Left renal pelvis (tissue), 4 donors: ENCODE data around the gene HOXD12. TPM values are rescaled to one million over a fixed set of nuclear protein-coding genes. Genes with fewer than 3 reads are reported as not detected.

ENCODE experiments used
- DNase-seq, 4 donors: peaks; one replicate each; pipeline ENCODE4 v3.0.0-alpha.2; 2013; ENCODE audit warnings: low read depth in 4 of 4, low spot score in 3 of 4
- polyA plus RNA-seq, 4 donors: library from polyadenylated mRNA; unstranded; fragments of 120-200 nt; gene quantifications; one replicate each; pipeline ENCODE4 v1.2.1, GENCODE V29; 2013; ENCODE audit not compliant: insufficient read length in 4 of 4

Gene HOXD12
- polyA plus RNA-seq, 4 donors = 0.33 to 0.86 (median 0.51) TPM

DNA sequence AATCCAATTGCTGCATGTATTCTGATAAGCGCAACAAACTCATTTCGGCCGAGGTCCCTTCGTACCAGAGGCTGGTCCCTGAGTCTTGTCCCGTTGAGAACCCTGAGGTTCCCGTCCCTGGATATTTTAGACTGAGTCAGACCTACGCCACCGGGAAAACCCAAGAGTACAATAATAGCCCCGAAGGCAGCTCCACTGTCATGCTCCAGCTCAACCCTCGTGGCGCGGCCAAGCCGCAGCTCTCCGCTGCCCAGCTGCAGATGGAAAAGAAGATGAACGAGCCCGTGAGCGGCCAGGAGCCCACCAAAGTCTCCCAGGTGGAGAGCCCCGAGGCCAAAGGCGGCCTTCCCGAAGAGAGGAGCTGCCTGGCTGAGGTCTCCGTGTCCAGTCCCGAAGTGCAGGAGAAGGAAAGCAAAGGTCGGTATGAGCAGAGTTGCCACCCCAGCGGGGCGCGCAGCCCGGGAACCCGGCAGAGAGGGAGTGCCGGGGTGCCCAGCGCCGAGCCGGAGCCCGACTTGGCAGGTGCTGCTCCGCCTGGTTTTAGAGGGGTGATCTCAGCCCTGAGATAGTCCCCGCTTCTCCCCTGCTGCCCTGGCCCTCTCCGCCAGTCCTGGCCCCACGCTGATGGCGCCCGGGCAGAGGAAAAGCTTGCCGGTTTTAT, 17.7 kb downstream of the HOXD12 start:
- DNase-seq = no peak

- DNase-seq = no peak
Observed at GRCh38 chr2:176117823-176118371, 18.3 kb downstream of the HOXD12 start.

DNA sequence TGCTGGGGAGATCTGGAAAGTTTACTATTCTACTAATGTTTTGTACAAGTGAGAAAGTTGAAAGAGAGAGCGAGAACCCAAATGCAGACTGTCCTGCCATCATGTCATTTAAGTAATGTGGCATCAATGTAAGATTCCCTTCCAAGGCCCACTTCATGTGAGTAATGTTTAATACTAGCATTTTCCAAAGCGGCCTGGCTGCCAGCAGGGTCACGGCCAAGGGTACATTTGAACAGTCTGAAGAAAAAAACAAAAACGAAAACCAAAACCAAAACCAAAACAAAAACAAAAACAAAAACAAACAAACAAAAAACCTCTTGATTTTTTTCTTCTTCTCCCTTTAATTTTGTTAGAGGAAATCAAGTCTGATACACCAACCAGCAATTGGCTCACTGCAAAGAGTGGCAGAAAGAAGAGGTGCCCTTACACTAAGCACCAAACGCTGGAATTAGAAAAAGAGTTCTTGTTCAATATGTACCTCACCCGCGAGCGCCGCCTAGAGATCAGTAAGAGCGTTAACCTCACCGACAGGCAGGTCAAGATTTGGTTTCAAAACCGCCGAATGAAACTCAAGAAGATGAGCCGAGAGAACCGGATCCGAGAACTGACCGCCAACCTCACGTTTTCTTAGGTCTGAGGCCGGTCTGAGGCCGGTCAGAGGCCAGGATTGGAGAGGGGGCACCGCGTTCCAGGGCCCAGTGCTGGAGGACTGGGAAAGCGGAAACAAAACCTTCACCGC, 19.2 kb downstream of the HOXD12 start:
- no peak for DNase-seq

DNA sequence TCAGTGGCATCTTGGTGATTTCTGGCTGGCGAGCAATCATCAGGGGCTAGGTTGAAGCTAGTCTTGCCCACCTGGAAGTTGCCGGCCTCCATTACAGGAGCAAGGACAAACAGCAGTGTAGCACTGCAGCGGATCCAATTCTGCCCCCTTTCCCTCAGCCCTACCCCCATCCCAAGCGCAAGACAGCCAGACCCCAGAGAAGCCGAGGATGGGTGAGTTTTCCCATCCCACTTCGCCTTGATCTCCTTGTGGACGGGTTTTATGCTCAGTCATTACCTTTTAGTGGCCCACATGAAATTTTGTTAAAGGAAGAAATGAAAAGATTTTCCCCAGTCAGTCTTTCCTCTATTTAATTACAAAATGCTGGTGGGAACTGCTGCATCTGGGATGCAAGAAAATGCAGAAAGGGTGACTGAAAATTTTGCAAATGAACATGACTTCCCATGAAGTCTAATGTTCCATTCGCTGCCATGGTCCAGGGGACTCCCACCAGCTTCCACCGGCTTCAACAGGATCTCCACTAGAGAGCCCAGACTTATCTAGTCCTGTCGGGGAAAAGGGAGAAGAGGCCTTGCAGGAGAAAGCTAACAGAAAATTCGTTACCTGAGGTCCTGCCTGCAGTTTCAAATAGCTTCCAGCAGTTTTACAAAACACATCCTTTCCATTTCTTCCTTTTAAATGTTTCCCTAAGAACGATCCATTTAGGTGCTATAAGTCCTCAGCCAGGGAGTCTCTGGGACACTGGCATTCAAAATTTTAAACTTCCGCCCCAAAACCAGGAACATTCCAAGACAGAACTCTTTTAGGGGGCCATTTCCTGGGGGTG, 21.0 kb downstream of the HOXD12 start:
- no peak for DNase-seq

DNA sequence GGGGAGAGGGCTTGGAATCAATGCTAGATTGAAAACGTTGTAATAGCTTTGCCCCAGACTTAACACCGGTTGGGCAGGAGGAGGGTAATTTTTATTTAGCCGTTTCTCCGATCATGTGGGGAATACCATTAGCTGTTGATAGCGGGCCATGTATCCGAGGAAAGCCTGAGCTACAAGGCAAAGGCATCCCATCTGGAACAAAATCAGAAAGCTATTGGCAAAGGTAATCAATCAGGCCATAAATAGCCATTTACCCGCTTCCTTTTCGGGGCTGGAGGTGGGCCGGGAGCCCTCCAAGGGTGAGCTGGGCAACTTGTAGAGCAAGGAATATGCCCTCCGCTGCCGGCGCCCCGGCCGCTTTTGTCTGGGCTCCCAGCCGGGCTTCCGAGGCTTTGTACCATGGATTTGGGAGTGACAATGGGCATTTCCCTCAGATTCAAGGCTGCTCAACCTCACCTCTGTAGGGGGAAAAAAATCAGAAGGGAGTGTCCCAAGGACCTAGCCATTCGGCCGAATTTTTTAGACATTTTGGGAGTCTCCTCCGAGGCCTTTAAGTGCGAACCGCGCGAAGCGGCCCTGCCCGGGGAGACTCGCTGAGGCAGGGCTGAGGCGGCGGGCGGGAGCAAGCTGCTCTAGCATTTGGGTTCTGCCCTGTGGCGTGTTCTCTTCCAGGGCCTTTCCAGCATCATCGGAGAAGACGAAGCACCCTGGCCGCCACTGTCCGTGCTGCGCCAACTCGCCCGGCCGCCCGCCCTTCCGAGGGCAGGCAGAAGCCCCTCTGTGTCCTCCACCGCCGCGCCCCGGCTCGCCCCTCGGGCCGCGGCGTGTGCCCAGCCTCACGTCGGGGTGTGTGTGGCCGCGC, 21.8 kb downstream of the HOXD12 start:
- no peak for DNase-seq

GRCh38 chr2:176122052-176122682, 22.6 kb downstream of the HOXD12 start:
- no peak for DNase-seq

- DNase-seq = no peak
Observed at GRCh38 chr2:176122683-176123410, 23.3 kb downstream of the HOXD12 start, which contains the start of gene HOXD9. Gene HOXD9 (plus strand): TSS chr2:176122719. CDS start chr2:176122769, 50 bp downstream.

DNA sequence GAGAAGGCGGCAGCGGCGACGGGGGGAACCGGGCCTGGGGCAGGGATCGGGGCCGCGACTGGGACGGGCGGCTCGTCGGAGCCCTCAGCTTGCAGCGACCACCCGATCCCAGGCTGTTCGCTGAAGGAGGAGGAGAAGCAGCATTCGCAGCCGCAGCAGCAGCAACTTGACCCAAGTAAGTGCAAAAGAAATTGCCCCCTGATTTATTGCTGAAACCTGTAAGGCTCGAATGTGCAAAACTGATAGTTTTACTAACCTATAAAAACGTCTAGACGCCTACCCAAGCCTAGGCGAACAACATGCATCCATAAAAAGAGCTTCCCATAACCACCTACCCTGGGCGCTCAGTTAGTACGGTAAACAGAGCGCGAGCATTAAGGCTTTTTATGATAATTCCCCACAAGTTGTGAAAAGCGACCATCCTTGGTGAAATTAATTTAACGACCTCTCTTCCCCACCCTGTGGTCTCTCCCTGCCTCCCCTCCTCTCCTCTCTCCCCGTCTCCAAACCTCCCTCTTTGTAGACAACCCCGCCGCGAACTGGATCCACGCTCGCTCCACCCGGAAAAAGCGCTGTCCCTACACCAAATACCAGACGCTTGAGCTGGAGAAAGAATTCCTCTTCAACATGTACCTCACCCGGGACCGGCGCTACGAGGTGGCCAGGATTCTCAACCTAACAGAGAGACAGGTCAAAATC, 24.0 kb downstream of the HOXD12 start:
- no peak for DNase-seq

DNA sequence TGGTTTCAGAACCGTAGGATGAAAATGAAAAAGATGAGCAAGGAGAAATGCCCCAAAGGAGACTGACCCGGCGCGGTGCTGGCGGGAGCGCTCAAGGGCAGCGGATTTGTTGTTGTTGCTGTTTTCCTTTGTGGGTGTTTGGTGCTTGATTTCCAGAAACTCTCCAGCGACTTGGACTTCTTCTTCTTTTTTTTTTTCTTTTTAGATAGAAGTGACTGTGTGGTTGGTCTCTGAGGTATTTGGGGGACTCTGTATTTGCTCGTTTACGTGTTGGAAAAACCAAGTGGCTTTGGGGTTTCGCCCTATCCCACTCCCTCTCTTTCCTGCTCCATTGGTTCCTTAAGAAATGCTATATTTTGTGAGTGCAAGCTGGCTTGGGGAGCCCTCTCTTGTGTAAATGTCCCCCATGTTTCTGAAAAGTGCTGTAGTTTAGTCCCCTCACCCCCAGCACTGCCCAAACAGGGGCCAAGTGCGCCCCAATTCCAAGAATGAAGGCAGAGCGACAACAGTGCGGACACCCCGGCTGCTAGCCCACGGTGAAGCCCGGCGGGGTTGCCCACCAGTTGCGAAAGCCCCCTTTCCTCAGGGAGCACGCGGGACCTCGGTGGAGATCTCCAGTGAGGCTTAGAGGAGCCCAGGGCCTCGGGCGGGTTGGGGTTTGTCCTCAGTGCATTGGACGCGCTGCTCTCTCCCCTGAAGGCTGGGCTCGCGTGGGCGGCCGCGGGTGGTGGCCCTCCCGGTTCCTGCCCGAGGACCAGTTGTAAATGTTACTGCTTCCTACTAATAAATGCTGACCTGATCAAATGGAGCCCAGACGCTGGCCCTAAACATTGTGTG, 24.7 kb downstream of the HOXD12 start:
- no peak for DNase-seq

- DNase-seq = no peak
Observed at GRCh38 chr2:176124947-176125771, 25.6 kb downstream of the HOXD12 start.

DNA sequence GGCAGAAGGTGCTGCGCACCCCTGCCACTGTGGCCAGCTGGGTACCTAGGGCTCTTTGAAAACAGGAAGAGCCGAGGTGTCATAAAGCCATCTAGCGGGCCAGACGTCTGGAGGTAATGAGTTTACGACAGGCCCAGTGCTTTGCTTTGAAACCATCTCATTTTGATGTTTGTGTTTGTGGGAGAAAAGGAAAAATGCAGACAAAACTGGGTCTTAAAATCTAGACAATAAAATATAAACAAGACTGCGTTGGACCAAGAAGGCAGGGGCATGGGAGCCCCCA, 26.1 kb downstream of the HOXD12 start:
- DNase-seq = no peak

GRCh38 chr2:176126929-176127773, 27.6 kb downstream of the HOXD12 start:
- no peak for DNase-seq

- no peak for DNase-seq
Observed at GRCh38 chr2:176127774-176128072, 28.1 kb downstream of the HOXD12 start.

DNA sequence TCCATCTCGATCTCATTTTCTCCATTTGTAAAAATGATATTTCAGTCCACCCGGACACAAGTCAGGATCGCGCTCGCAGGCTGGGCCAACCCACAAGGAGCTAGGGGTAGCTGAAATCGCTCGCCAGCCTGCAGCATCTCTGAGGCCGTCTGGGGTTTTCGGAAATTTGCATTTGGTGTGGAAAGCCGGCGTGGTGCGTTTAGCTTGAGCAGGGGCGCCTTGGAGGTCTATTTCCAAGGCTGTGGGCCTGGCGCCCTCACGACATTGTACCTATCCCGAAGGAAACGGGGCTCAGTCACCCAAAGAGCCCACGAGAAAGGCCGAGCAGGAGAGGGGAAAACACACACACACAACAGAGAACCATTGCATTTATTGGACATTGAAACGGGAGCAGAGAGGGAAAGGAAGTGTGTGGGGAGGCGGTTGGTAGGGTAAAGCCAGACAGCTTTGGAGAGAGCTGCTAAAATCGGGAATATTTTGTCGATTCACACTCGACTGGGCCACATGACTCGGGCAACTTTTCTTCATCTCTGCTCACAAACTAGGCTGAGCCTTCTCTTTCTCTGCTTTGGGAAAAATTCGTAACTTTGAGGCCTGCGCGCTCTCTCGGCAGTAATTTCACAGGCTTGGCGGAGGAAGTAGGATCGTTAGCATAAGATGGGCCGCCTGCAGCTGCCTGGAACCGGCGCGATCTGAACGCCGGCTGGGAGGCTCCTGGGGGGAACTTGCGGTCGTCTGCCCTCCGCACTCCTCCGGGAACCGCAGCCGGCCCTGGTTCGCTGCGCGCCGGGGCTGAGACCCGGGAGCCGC, 28.8 kb downstream of the HOXD12 start:
- no peak for DNase-seq
